ENCODE measurements around the gene SENP8.

GRCh38 chr15:72153269-72154000, 35.2 kb downstream of the SENP8 start:
- TF ChIP-seq RNF2 (IDR thresholded peaks at IDR 0.05; ENCODE audit: borderline replicate concordance, low read depth, low read length, missing control alignments, poor library complexity, severe bottlenecking) (no peak), NANOG (IDR thresholded peaks at IDR 0.05; ENCODE audit: insufficient read depth, low read depth, low read length, poor library complexity, severe bottlenecking) (no peak), POLR2A (IDR thresholded peaks at IDR 0.05; ENCODE audit: control extremely low read depth in 1 of 2, low read depth in 2 of 2, low read length in 2 of 2) (no peak), SAP30 (IDR thresholded peaks at IDR 0.05; ENCODE audit: insufficient read depth, insufficient replicate concordance, low read length) (no peak), YY1 (IDR thresholded peaks at IDR 0.05; ENCODE audit: low read depth, low read length) (no peak), CTCF (IDR thresholded peaks at IDR 0.05; ENCODE audit: control extremely low read depth in 1 of 3, insufficient read depth in 1 of 3, low read depth in 1 of 3, low read length in 3 of 3) (no peak), NRF1 (IDR thresholded peaks at IDR 0.05; ENCODE audit: low read depth, low read length) (no peak), BACH1 (IDR thresholded peaks at IDR 0.05; ENCODE audit: low read length) (no peak), POLR2AphosphoS5 (IDR thresholded peaks at IDR 0.05; ENCODE audit: low read depth, low read length) (no peak), ZNF274 (IDR thresholded peaks at IDR 0.05; ENCODE audit: borderline replicate concordance, extremely low read depth, low read length) (no peak)
